HepG2 (cell line): ENCODE measurements around the gene P2RY11. TPM values are rescaled to one million over a fixed set of nuclear protein-coding genes. Genes with fewer than 3 reads are reported as not detected.

Source experiments
- ATF2 ChIP-seq: sonication (generic); formaldehyde crosslinking; IDR thresholded peaks from 2 replicates; pipeline ENCODE4 v1.4.0; 2020; ENCODE audit warnings: missing genetic modification reagents
- CHD4 ChIP-seq: fragments of 200-600 bp; sonication (generic); IDR thresholded peaks from 2 replicates; pipeline ENCODE4 v1.7.0; 2017; ENCODE audit warnings: mild to moderate bottlenecking, low read length, borderline replicate concordance
- HDAC1 ChIP-seq: sonication (generic); formaldehyde crosslinking; IDR thresholded peaks from 2 replicates; pipeline ENCODE4 v1.5.1; 2020; ENCODE audit warnings: mild to moderate bottlenecking, missing genetic modification reagents
- KDM5B ChIP-seq: sonication (generic); formaldehyde crosslinking; IDR thresholded peaks from 2 replicates; pipeline ENCODE4 v1.4.0; 2020; ENCODE audit warnings: missing genetic modification reagents, mild to moderate bottlenecking, borderline replicate concordance
- MED8 ChIP-seq: sonication (generic); formaldehyde crosslinking; IDR thresholded peaks from 2 replicates; pipeline ENCODE4 v1.8.1; 2023; ENCODE audit warnings: mild to moderate bottlenecking, missing genetic modification reagents; ENCODE audit not compliant: insufficient replicate concordance
- MXI1 ChIP-seq: IDR thresholded peaks from 3 replicates; pipeline ENCODE4 v1.6.1; 2012; ENCODE audit warnings: low read depth, low read length, inconsistent platforms, borderline replicate concordance
- NR3C1 ChIP-seq: sonication (generic); formaldehyde crosslinking; IDR thresholded peaks from 2 replicates; pipeline ENCODE4 v1.4.0; 2020; ENCODE audit warnings: missing genetic modification reagents
- PAX8 ChIP-seq: sonication (generic); formaldehyde crosslinking; IDR thresholded peaks from 2 replicates; pipeline ENCODE4 v1.8.0; 2022; ENCODE audit warnings: mild to moderate bottlenecking, missing genetic modification reagents, borderline replicate concordance
- PHF20 ChIP-seq: sonication (generic); formaldehyde crosslinking; IDR thresholded peaks from 2 replicates; pipeline ENCODE4 v1.5.0; 2020; ENCODE audit warnings: mild to moderate bottlenecking, missing genetic modification reagents
- RBFOX2 ChIP-seq: fragments of 200-400 bp; formaldehyde crosslinking; IDR thresholded peaks from 2 replicates; pipeline ENCODE4 v1.6.1; 2017; ENCODE audit warnings: low read depth, mild to moderate bottlenecking, low read length
- TARDBP ChIP-seq: sonication (generic); formaldehyde crosslinking; IDR thresholded peaks from 2 replicates; pipeline ENCODE4 v1.8.0; 2022; ENCODE audit warnings: mild to moderate bottlenecking, missing genetic modification reagents
- THAP11 ChIP-seq: IDR thresholded peaks from 2 replicates; pipeline ENCODE4 v1.6.1; 2016; ENCODE audit warnings: missing biosample characterization, missing genetic modification reagents
- ZFX ChIP-seq: sonication (generic); formaldehyde crosslinking; IDR thresholded peaks from 2 replicates; pipeline ENCODE4 v1.4.0; 2020; ENCODE audit warnings: mild to moderate bottlenecking, low read depth, missing genetic modification reagents, moderate library complexity
- ZNF234 ChIP-seq: sonication (generic); formaldehyde crosslinking; conservative IDR thresholded peaks from 2 replicates; pipeline ENCODE4 v1.5.1; 2020; ENCODE audit warnings: mild to moderate bottlenecking, missing genetic modification reagents
- ZNF276 ChIP-seq: sonication (generic); formaldehyde crosslinking; IDR thresholded peaks from 2 replicates; pipeline ENCODE4 v1.4.0; 2020; ENCODE audit warnings: mild to moderate bottlenecking, low read depth, missing genetic modification reagents
- ZNF607 ChIP-seq: sonication (generic); formaldehyde crosslinking; IDR thresholded peaks from 2 replicates; pipeline ENCODE4 v1.5.1; 2020; ENCODE audit warnings: missing genetic modification reagents, mild to moderate bottlenecking, borderline replicate concordance
- ZNF660 ChIP-seq: sonication (generic); formaldehyde crosslinking; IDR thresholded peaks from 2 replicates; pipeline ENCODE4 v1.5.1; 2020; ENCODE audit warnings: mild to moderate bottlenecking, low read depth, missing genetic modification reagents, borderline replicate concordance
- ZNF839 ChIP-seq: sonication (generic); formaldehyde crosslinking; IDR thresholded peaks from 2 replicates; pipeline ENCODE4 v1.4.0; 2020; ENCODE audit warnings: missing genetic modification reagents, mild to moderate bottlenecking, borderline replicate concordance
- polyA plus RNA-seq, 8 experiments: library from polyadenylated mRNA; depleted of rRNA in 3 of 8; stranded (reverse) in 7 of 8; unstranded in 1 of 8; fragments of >200 nt; fragmentation: Illumina TruSeq in 4 of 8; extraction: Trizol in 4 of 8; gene quantifications; 2 replicates each; pipeline versions ENCODE4 v1.2.1 to v1.2.3, GENCODE V29; 2011 to 2016; ENCODE audit warnings: low read depth in 4 of 8, missing spikeins in 1 of 8, mixed read lengths in 1 of 8; ENCODE audit not compliant: insufficient read depth in 1 of 8
- total RNA-seq, 5 experiments: library from RNA; depleted of rRNA; stranded (reverse); fragments of >200 nt; fragmentation: Illumina TruSeq; extraction: Trizol; gene quantifications; 2 replicates each; pipeline ENCODE4 v1.2.3, GENCODE V29; 2016; ENCODE audit warnings: low read depth in 1 of 5
- TF ChIP-seq, protein P1 (sequence below): sonication (generic); formaldehyde crosslinking; IDR thresholded peaks from 2 replicates; pipeline ENCODE4 v1.9.0; 2021; ENCODE audit warnings: mild to moderate bottlenecking, missing genetic modification reagents

Gene P2RY11
- total and polyA plus RNA-seq, 2 of the 13 experiments (the other 11 are each of a cell fraction or from before 2014, with no cell fraction given): 4.0 to 7.8 TPM

DNA sequence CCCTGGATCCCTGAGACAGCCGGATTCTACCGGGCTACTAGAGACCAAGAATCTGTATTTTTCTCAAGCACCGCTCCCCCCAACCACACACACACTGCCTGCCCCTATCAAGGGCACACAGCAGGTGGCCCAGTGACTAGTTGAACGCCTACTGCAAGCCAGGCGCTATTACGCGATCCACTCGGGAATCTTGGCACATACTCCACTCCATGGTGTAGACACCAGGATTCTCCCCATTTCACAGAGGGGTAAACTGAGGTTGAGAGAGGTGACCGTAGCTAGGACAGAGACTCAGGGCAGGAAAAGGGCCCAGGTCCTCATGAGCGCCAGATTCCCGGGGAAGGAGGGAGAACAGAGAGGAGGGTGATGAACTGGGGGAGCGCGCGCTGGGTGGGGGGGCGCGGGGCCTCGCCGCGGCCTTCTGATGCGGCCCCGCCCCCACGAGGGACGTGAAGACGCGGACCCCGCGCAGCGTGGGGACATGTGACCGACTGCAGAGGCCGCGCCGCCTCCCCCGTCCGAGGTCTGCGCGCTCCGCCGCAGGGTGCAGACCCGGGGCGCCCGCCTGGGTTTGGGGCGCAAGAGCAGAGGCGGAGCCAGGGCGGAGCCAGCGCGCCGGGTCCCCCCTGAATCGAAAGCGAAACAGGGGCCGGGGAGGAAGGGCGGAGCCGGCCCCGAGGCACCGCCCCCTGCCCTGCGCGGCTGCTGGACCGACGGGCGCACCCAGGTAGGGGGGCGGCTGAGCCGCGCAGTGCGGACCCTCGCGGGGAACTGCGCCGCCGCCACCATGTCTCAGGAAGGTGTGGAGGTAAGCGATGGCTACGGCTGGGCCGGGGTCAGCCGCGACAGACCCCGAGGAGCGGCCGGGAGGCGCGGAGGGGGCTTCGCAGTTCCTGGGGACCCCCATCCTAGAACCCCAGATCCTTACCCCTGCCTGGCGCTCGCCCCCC lies 25.6 kb upstream of the P2RY11 start, which contains the start of gene SHFL (continued):
- TF ChIP-seq MXI1: peak; percentile 40; the same call in 1 of the 3 replicates
- no peak for TF ChIP-seq ZNF839 (CRISPR knock-in tag)
- peak; percentile 63; the same call in 1 of the 2 replicates for TF ChIP-seq ZNF607 (CRISPR knock-in tag)
- TF ChIP-seq TARDBP (CRISPR knock-in tag): no peak
- peak; percentile 61 for TF ChIP-seq ZFX (CRISPR knock-in tag)
- TF ChIP-seq, protein P1, sequence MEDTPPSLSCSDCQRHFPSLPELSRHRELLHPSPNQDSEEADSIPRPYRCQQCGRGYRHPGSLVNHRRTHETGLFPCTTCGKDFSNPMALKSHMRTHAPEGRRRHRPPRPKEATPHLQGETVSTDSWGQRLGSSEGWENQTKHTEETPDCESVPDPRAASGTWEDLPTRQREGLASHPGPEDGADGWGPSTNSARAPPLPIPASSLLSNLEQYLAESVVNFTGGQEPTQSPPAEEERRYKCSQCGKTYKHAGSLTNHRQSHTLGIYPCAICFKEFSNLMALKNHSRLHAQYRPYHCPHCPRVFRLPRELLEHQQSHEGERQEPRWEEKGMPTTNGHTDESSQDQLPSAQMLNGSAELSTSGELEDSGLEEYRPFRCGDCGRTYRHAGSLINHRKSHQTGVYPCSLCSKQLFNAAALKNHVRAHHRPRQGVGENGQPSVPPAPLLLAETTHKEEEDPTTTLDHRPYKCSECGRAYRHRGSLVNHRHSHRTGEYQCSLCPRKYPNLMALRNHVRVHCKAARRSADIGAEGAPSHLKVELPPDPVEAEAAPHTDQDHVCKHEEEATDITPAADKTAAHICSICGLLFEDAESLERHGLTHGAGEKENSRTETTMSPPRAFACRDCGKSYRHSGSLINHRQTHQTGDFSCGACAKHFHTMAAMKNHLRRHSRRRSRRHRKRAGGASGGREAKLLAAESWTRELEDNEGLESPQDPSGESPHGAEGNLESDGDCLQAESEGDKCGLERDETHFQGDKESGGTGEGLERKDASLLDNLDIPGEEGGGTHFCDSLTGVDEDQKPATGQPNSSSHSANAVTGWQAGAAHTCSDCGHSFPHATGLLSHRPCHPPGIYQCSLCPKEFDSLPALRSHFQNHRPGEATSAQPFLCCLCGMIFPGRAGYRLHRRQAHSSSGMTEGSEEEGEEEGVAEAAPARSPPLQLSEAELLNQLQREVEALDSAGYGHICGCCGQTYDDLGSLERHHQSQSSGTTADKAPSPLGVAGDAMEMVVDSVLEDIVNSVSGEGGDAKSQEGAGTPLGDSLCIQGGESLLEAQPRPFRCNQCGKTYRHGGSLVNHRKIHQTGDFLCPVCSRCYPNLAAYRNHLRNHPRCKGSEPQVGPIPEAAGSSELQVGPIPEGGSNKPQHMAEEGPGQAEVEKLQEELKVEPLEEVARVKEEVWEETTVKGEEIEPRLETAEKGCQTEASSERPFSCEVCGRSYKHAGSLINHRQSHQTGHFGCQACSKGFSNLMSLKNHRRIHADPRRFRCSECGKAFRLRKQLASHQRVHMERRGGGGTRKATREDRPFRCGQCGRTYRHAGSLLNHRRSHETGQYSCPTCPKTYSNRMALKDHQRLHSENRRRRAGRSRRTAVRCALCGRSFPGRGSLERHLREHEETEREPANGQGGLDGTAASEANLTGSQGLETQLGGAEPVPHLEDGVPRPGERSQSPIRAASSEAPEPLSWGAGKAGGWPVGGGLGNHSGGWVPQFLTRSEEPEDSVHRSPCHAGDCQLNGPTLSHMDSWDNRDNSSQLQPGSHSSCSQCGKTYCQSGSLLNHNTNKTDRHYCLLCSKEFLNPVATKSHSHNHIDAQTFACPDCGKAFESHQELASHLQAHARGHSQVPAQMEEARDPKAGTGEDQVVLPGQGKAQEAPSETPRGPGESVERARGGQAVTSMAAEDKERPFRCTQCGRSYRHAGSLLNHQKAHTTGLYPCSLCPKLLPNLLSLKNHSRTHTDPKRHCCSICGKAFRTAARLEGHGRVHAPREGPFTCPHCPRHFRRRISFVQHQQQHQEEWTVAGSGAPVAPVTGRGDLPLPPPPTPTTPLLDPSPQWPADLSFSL: 0 out of 2 replicates have a peak, but pooled peaks have one; percentile 44
- peak; percentile 22 for TF ChIP-seq MED8 (CRISPR knock-in tag)
- TF ChIP-seq NR3C1 (CRISPR knock-in tag): no peak
- no peak for TF ChIP-seq PAX8 (CRISPR knock-in tag)
- 0 out of 2 replicates have a peak, but pooled peaks have one; percentile 48 for TF ChIP-seq ZNF234 (CRISPR knock-in tag)
- TF ChIP-seq PHF20 (CRISPR knock-in tag): peak; percentile 29; the same call in 1 of the 2 replicates
- TF ChIP-seq ZNF660 (CRISPR knock-in tag): no peak
- TF ChIP-seq CHD4: peak; percentile 99
- peak; percentile 85 for TF ChIP-seq KDM5B (CRISPR knock-in tag)
- TF ChIP-seq ATF2 (CRISPR knock-in tag): no peak
- TF ChIP-seq THAP11 (CRISPR knock-in tag): peak; percentile 76
- TF ChIP-seq HDAC1 (CRISPR knock-in tag): peak; percentile 27; the same call in 1 of the 2 replicates
- TF ChIP-seq RBFOX2: peak; percentile 89
- TF ChIP-seq ZNF276 (CRISPR knock-in tag): peak; percentile 60; the same call in 1 of the 2 replicates
